IMR-90 (cell line): ENCODE results near the gene OR10A5. TPM values are rescaled to one million over a fixed set of nuclear protein-coding genes. Genes with fewer than 3 reads are reported as not detected.
"Not testable (repeated sequence)": the region's sequence is repeated elsewhere in the genome, so short reads cannot be mapped to it uniquely, and the experiment has no call there.

Source experiments
- ATAC-seq: fragments of 200-7000 bp; cut with Tn5 transposase; 2 replicates; pipeline ENCODE4 v1.9.1; 2020; ENCODE audit warnings: low read depth, mild to moderate bottlenecking, moderate library complexity
- BruUV-seq: library from RNA; stranded (reverse); fragments of 400-500 nt; replicated peaks from 2 replicates; lab custom pipeline; 2021; lab: Mats Ljungman, UMichigan
- CTCF ChIA-PET: fragments of 300-600 bp; formaldehyde crosslinking; extraction: SDS; loops from one replicate; lab custom pipeline; 2021; ENCODE audit warnings: antibody characterized with exemption; lab: Yijun Ruan, JAX
- POLR2A ChIA-PET: fragments of 300-600 bp; sonication (Branson Sonifier 250); formaldehyde crosslinking; loops from one replicate; lab custom pipeline; 2022; ENCODE audit warnings: antibody characterized with exemption; ENCODE audit not compliant: unreplicated experiment; lab: Charles Lee
- DNase-seq: peaks from one replicate; pipeline ENCODE4 v3.0.0; 2013
- H2AFZ ChIP-seq: replicated peaks from 2 replicates; pipeline ENCODE3; 2013; ENCODE audit warnings: low read length, mild to moderate bottlenecking; ENCODE audit not compliant: poor library complexity
- H2AK5ac ChIP-seq: 2 replicates; pipeline ENCODE4 v1.6.1; 2013; ENCODE audit warnings: low read depth, low read length, inconsistent platforms
- H2AK9ac ChIP-seq: replicated peaks from 2 replicates; pipeline ENCODE3; 2013; ENCODE audit warnings: mild to moderate bottlenecking, low read depth, low read length, moderate library complexity; ENCODE audit not compliant: poor library complexity
- H2BK120ac ChIP-seq: 2 replicates; pipeline ENCODE4 v1.6.1; 2013; ENCODE audit warnings: low read depth, low read length, inconsistent platforms
- H2BK15ac ChIP-seq: 3 replicates; pipeline ENCODE4 v1.6.1; 2013; ENCODE audit warnings: low read depth, low read length, inconsistent platforms
- H2BK20ac ChIP-seq: 2 replicates; pipeline ENCODE4 v1.6.1; 2013; ENCODE audit warnings: low read depth, mild to moderate bottlenecking, inconsistent platforms, low read length, moderate library complexity
- H2BK5ac ChIP-seq: 2 replicates; pipeline ENCODE4 v1.6.1; 2013; ENCODE audit warnings: mild to moderate bottlenecking, low read depth, low read length, inconsistent platforms; ENCODE audit not compliant: poor library complexity, severe bottlenecking
- H3K14ac ChIP-seq: replicated peaks from 2 replicates; pipeline ENCODE4 v1.6.1; 2013; ENCODE audit warnings: low read depth, low read length, inconsistent platforms
- H3K18ac ChIP-seq: 2 replicates; pipeline ENCODE4 v1.6.1; 2013; ENCODE audit warnings: low read depth, low read length, control low read depth
- H3K23ac ChIP-seq: 2 replicates; pipeline ENCODE4 v1.6.1; 2013; ENCODE audit warnings: low read depth, low read length, inconsistent platforms
- H3K27ac ChIP-seq: 2 replicates; pipeline ENCODE4 v1.5.1; 2013; ENCODE audit warnings: mild to moderate bottlenecking, control low read depth, low read length; ENCODE audit not compliant: insufficient read depth
- H3K27me3 ChIP-seq: 2 replicates; pipeline ENCODE4 v1.6.1; 2013; ENCODE audit warnings: low read length; ENCODE audit not compliant: control insufficient read depth, insufficient read depth
- H3K36me3 ChIP-seq: 2 replicates; pipeline ENCODE4 v1.6.1; 2013; ENCODE audit warnings: low read length, mixed read lengths; ENCODE audit not compliant: control insufficient read depth, insufficient read depth
- H3K4ac ChIP-seq: 2 replicates; pipeline ENCODE4 v1.6.1; 2013; ENCODE audit warnings: low read depth, low read length, inconsistent platforms
- H3K4me1 ChIP-seq: 2 replicates; pipeline ENCODE4 v1.6.1; 2013; ENCODE audit warnings: low read length, mixed read lengths; ENCODE audit not compliant: control insufficient read depth, insufficient read depth
- H3K4me2 ChIP-seq: 2 replicates; pipeline ENCODE4 v1.6.1; 2013; ENCODE audit warnings: low read depth, mild to moderate bottlenecking, control low read depth, low read length, moderate library complexity
- H3K4me3 ChIP-seq: 2 replicates; pipeline ENCODE4 v1.5.1; 2013; ENCODE audit warnings: low read depth, mild to moderate bottlenecking, control low read depth, low read length, moderate library complexity; ENCODE audit not compliant: insufficient read depth
- H3K56ac ChIP-seq: 2 replicates; pipeline ENCODE4 v1.6.1; 2013; ENCODE audit warnings: low read length, inconsistent platforms; ENCODE audit not compliant: insufficient read depth; ENCODE audit errors: extremely low read depth
- H3K79me1 ChIP-seq, 2 experiments: 2 replicates each; pipeline ENCODE4 v1.6.1; 2013; ENCODE audit warnings: low read length in 2 of 2, inconsistent platforms in 1 of 2, low read depth in 1 of 2
- H3K9ac ChIP-seq: 2 replicates; pipeline ENCODE4 v1.6.1; 2013; ENCODE audit warnings: low read depth, low read length, control low read depth
- H3K9me1 ChIP-seq: 2 replicates; pipeline ENCODE4 v1.6.1; 2013; ENCODE audit warnings: low read length, inconsistent platforms; ENCODE audit not compliant: insufficient read depth
- H3K9me3 ChIP-seq: 2 replicates; pipeline ENCODE4 v1.6.1; 2013; ENCODE audit warnings: low read length; ENCODE audit not compliant: control insufficient read depth, insufficient read depth
- H4K20me1 ChIP-seq: 2 replicates; pipeline ENCODE4 v1.6.1; 2013; ENCODE audit warnings: low read length, inconsistent platforms; ENCODE audit not compliant: insufficient read depth
- H4K5ac ChIP-seq: 2 replicates; pipeline ENCODE4 v1.6.1; 2013; ENCODE audit warnings: mild to moderate bottlenecking, low read depth, low read length, control low read depth
- H4K8ac ChIP-seq, 2 experiments: 2 replicates each; pipeline ENCODE4 v1.6.1; 2013; ENCODE audit warnings: low read depth in 2 of 2, low read length in 2 of 2, control low read depth in 1 of 2, inconsistent platforms in 1 of 2
- H4K91ac ChIP-seq: 2 replicates; pipeline ENCODE4 v1.6.1; 2013; ENCODE audit warnings: low read depth, low read length, inconsistent platforms; ENCODE audit not compliant: insufficient read depth
- WGBS, 2 experiments: methylation state at CpG; one replicate each; pipeline versions ENCODE4 v1.1.5 to v1.1.7; 2013; ENCODE audit warnings: missing lambda C conversion rate in 2 of 2; ENCODE audit not compliant: insufficient read length in 1 of 2; ENCODE audit errors: extremely low coverage in 2 of 2; 5-methylcytosine and 5-hydroxymethylcytosine counted together
- dilution Hi-C: fragments of 300-500 bp; cut with HindIII; formaldehyde crosslinking; loops from one replicate; pipeline ENCODE4 v1.14.3; 2018; ENCODE audit warnings: low sequenced_read_pairs; ENCODE audit not compliant: unreplicated experiment
- in situ Hi-C: fragments of 300-500 bp; cut with MboI; formaldehyde crosslinking; loops from 3 replicates; pipeline ENCODE4 v1.14.3; 2019; ENCODE audit warnings: low sequenced_read_pairs, inconsistent platforms, mixed read lengths
- intact Hi-C: fragments of 100-400 bp; cut with micrococcal nuclease; formaldehyde crosslinking; loops from 2 replicates; pipeline ENCODE4 v1.10.0; 2022
- polyA plus RNA-seq, 3 experiments: library from polyadenylated mRNA; depleted of rRNA; stranded (reverse); fragments of >200 nt; gene quantifications; 2 replicates each; pipeline ENCODE4 v1.2.3, GENCODE V29; 2012; ENCODE audit warnings: low replicate concordance in 1 of 3
- total RNA-seq: library from RNA; depleted of rRNA; stranded (reverse); fragments of >200 nt; gene quantifications from 2 replicates; pipeline ENCODE4 v1.2.3, GENCODE V29; 2012

The OR10A5 gene
- total and polyA plus RNA-seq, 2 of the 4 experiments (the other 2 are of a cell fraction) = not detected

DNA sequence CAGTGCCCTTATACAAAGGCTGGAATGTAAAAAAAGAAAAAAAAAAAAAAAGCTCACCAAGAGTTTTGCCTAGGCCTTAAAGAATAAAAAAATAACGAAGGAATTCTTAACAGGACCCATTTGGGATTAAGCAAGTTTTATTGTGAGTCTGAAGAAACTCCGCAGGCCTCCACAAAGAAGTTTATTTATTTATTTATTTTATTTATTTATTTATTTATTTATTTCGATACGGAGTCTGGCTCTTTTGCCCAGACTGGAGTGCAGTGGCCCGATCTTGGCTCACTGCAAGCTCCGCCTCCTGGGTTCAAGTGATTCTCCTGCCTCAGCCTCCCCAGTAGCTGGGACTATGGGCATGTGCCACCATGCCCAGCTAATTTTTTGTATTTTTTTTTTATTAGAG is 9.3 kb downstream of the OR10A5 start:
- CTCF ChIA-PET, H3K14ac ChIP-seq, H2BK15ac ChIP-seq, in situ Hi-C loops, ATAC-seq, H3K4ac ChIP-seq, H3K4me1 ChIP-seq, H2AK5ac ChIP-seq, H3K36me3 ChIP-seq, intact Hi-C loops, POLR2A ChIA-PET, H2BK120ac ChIP-seq, H2AK9ac ChIP-seq, H3K4me2 ChIP-seq, BruUV-seq, H2AFZ ChIP-seq, H3K9me1 ChIP-seq, H4K5ac ChIP-seq, H3K79me1 ChIP-seq, dilution Hi-C loops, H3K27me3 ChIP-seq, H2BK20ac ChIP-seq, H4K20me1 ChIP-seq, H3K23ac ChIP-seq, H3K4me3 ChIP-seq, H3K18ac ChIP-seq, H3K27ac ChIP-seq, H4K91ac ChIP-seq, H4K8ac ChIP-seq, H3K9me3 ChIP-seq, H2BK5ac ChIP-seq, H3K9ac ChIP-seq, DNase-seq, H3K56ac ChIP-seq: not testable (repeated sequence)
- WGBS, 2 experiments = no CpG with 5 or more reads among the region's 6 CpGs
